ENCODE data around the gene LMTK3. TPM values are rescaled to one million over a fixed set of nuclear protein-coding genes. Genes with fewer than 3 reads are reported as not detected.

LMTK3 gene
- total RNA-seq, 1 donor, result not detected

DNA sequence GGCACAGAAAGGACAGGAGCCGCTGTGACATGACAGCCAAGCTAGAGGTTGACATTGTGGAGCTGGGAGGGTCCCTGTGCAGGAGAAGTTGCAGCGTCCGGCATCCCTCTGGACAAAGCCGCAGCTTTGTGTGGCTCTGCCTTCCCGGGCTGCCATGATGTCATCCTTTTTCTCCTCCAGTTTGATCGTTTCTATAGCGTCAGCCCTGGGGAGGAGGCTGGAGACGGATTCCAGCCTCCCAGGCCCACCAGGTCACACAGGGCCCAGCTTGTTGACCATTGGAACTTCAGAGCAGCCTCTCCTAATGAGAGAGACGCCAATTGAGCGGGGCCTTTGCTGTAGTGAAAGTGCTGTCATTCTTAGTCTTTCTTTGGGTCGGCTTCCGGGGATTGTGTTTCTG lies 60.0 kb downstream of the LMTK3 start:
- Histone ChIP-seq H4K20me1 (ENCODE audit: insufficient read depth, low read length) (peaks cover 13% of the 10 kb centered on the region), H3K4me2 (ENCODE audit: insufficient read depth, low read length) (no peak overlapping the region), H3K4me1 (ENCODE audit: insufficient read depth, low read length) (peaks cover 1% of the 10 kb centered on the region), H3K4me3 (ENCODE audit: insufficient read depth, low read length) (no peak overlapping the region), H3K27ac (ENCODE audit: low read depth, low read length) (no peak overlapping the region), H3K79me2 (ENCODE audit: insufficient read depth, low read length) (peaks cover 29% of the 10 kb centered on the region), H2AFZ (ENCODE audit: low read length) (no peak overlapping the region), H3K27me3 (ENCODE audit: insufficient read depth, low read length) (no peaks in the 10 kb centered on the region), H3K9me3 (ENCODE audit: low read depth, low read length) (no peaks in the 10 kb centered on the region), H3K36me3 (ENCODE audit: insufficient read depth, low read length) (peaks cover 50% of the 10 kb centered on the region)
- no peak for TF ChIP-seq CTCF (IDR thresholded peaks at IDR 0.05; ENCODE audit: extremely low read depth, low read depth, low read length)
- peak; percentile 47 for DNase-seq (ENCODE audit: insufficient read length, low spot score, missing footprints)

DNA sequence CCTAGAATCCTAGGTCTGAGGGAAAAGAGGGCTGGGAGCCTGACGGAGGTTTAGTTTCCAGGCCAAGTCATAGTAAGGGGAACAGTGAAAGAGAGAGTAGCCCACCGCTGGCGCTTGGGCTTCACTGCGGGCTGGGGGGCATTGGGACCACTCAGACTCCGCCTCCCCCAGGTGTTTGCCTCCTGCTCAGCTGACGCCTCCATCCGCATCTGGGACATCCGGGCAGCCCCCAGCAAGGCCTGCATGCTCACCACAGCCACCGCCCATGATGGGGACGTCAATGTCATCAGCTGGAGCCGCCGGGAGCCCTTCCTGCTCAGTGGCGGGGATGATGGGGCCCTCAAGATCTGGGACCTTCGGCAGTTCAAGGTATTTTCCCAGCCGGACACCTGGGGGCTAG lies 60.8 kb downstream of the LMTK3 start:
- Histone ChIP-seq H3K27me3 (ENCODE audit: insufficient read depth, low read length) (no peaks in the 10 kb centered on the region), H3K36me3 (ENCODE audit: insufficient read depth, low read length) (peaks cover 45% of the 10 kb centered on the region), H2AFZ (ENCODE audit: low read length) (no peak overlapping the region), H4K20me1 (ENCODE audit: insufficient read depth, low read length) (peaks cover 7% of the 10 kb centered on the region), H3K9me3 (ENCODE audit: low read depth, low read length) (no peaks in the 10 kb centered on the region), H3K4me2 (ENCODE audit: insufficient read depth, low read length) (no peak overlapping the region), H3K4me1 (ENCODE audit: insufficient read depth, low read length) (peaks cover 5% of the 10 kb centered on the region), H3K4me3 (ENCODE audit: insufficient read depth, low read length) (no peak overlapping the region), H3K27ac (ENCODE audit: low read depth, low read length) (no peak overlapping the region), H3K79me2 (ENCODE audit: insufficient read depth, low read length) (peaks cover 34% of the 10 kb centered on the region)
- DNase-seq (ENCODE audit: insufficient read length, low spot score, missing footprints), result peak; percentile 32
- TF ChIP-seq CTCF (IDR thresholded peaks at IDR 0.05; ENCODE audit: extremely low read depth, low read depth, low read length), result no peak

- Histone ChIP-seq H3K27me3 (ENCODE audit: insufficient read depth, low read length) (no peaks in the 10 kb centered on the region), H4K20me1 (ENCODE audit: insufficient read depth, low read length) (peaks cover 5% of the 10 kb centered on the region), H3K4me1 (ENCODE audit: insufficient read depth, low read length) (peaks cover 5% of the 10 kb centered on the region), H3K79me2 (ENCODE audit: insufficient read depth, low read length) (peaks cover 33% of the 10 kb centered on the region), H3K4me2 (ENCODE audit: insufficient read depth, low read length) (no peak overlapping the region), H3K36me3 (ENCODE audit: insufficient read depth, low read length) (peaks cover 41% of the 10 kb centered on the region), H2AFZ (ENCODE audit: low read length) (no peak overlapping the region), H3K9me3 (ENCODE audit: low read depth, low read length) (no peaks in the 10 kb centered on the region), H3K27ac (ENCODE audit: low read depth, low read length) (no peak overlapping the region), H3K4me3 (ENCODE audit: insufficient read depth, low read length) (no peak overlapping the region)
- TF ChIP-seq CTCF (IDR thresholded peaks at IDR 0.05; ENCODE audit: extremely low read depth, low read depth, low read length), result no peak
- peak; percentile 32 for DNase-seq (ENCODE audit: insufficient read length, low spot score, missing footprints)
Measured at GRCh38 chr19:48450441-48450840, 61.2 kb downstream of the LMTK3 start.

- H2AFZ ChIP-seq (ENCODE audit: low read length), result no peak overlapping the region
- no peak overlapping the region for H3K4me2 ChIP-seq (ENCODE audit: insufficient read depth, low read length)
- H3K36me3 ChIP-seq (ENCODE audit: insufficient read depth, low read length), result peaks cover 40% of the 10 kb centered on the region
- H3K27ac ChIP-seq (ENCODE audit: low read depth, low read length), result no peak overlapping the region
- peak; percentile 39 for DNase-seq (ENCODE audit: insufficient read length, low spot score, missing footprints)
- peaks cover 27% of the 10 kb centered on the region for H3K79me2 ChIP-seq (ENCODE audit: insufficient read depth, low read length)
- no peak overlapping the region for H3K4me3 ChIP-seq (ENCODE audit: insufficient read depth, low read length)
- peaks cover 5% of the 10 kb centered on the region for H3K27me3 ChIP-seq (ENCODE audit: insufficient read depth, low read length)
- H3K4me1 ChIP-seq (ENCODE audit: insufficient read depth, low read length), result peaks cover 18% of the 10 kb centered on the region
- TF ChIP-seq CTCF (IDR thresholded peaks at IDR 0.05; ENCODE audit: extremely low read depth, low read depth, low read length), result no peak
- peaks cover 2% of the 10 kb centered on the region for H4K20me1 ChIP-seq (ENCODE audit: insufficient read depth, low read length)
- no peaks in the 10 kb centered on the region for H3K9me3 ChIP-seq (ENCODE audit: low read depth, low read length)
Measured at GRCh38 chr19:48448563-48448962, 63.1 kb downstream of the LMTK3 start.
